Tibial nerve (tissue), 4 donors: ENCODE results near the gene TMEM214. TPM values are rescaled to one million over a fixed set of nuclear protein-coding genes. Genes with fewer than 3 reads are reported as not detected.

ENCODE experiments used
- DNase-seq, 2 donors: peaks; one replicate each; pipeline ENCODE4 v3.0.0-alpha.2; 2019; ENCODE audit warnings: low spot score in 2 of 2
- H3K27ac ChIP-seq, 4 donors: fragments of 200-600 bp; sonication (generic) in 3 of 4; one replicate each; pipeline ENCODE4 v1.5.1; 2017 to 2019; ENCODE audit warnings: mild to moderate bottlenecking in 1 of 4
- H3K27me3 ChIP-seq, 2 donors: fragments of 200-600 bp; sonication (generic) in 1 of 2; one replicate each; pipeline versions ENCODE4 v1.5.1 to v1.6.0; 2017 to 2019
- H3K36me3 ChIP-seq, 3 donors: fragments of 200-600 bp; sonication (generic); one replicate each; pipeline ENCODE4 v1.5.1; 2018 to 2019
- H3K4me1 ChIP-seq, 4 donors: fragments of 200-600 bp; sonication (generic) in 3 of 4; one replicate each; pipeline ENCODE4 v1.5.1; 2017 to 2019
- H3K4me3 ChIP-seq, 4 donors: fragments of 200-600 bp; sonication (generic) in 3 of 4; one replicate each; pipeline ENCODE4 v1.5.1; 2017 to 2019; ENCODE audit warnings: mild to moderate bottlenecking in 1 of 4, moderate library complexity in 1 of 4
- H3K9me3 ChIP-seq, 4 donors: fragments of 200-600 bp; sonication (generic) in 3 of 4; one replicate each; pipeline ENCODE4 v1.5.1; 2017 to 2019
- CTCF ChIP-seq, 5 experiments: fragments of 200-600 bp in 3 of 5; fragments of 450-650 bp in 2 of 5; sonication (generic) in 3 of 5; IDR thresholded peaks; one replicate each; pipeline ENCODE4 v1.5.1; 2016 to 2019; ENCODE audit warnings: antibody characterized with exemption in 5 of 5, mild to moderate bottlenecking in 3 of 5, moderate library complexity in 2 of 5
- EP300 ChIP-seq, 2 donors: sonication (generic); formaldehyde crosslinking; IDR thresholded peaks; one replicate each; pipeline ENCODE4 v1.6.1; 2017; ENCODE audit warnings: antibody characterized with exemption in 2 of 2, mild to moderate bottlenecking in 1 of 2
- POLR2A ChIP-seq, 2 donors: fragments of 450-650 bp; IDR thresholded peaks; one replicate each; pipeline ENCODE4 v1.6.1; 2017; ENCODE audit warnings: antibody characterized with exemption in 2 of 2, mild to moderate bottlenecking in 2 of 2, moderate library complexity in 2 of 2
- WGBS, 2 donors: methylation state at CpG; one replicate each; pipeline ENCODE4 v1.1.5; 2018; 5-methylcytosine and 5-hydroxymethylcytosine counted together
- total RNA-seq, 4 donors: library from RNA; depleted of rRNA; stranded (reverse); fragments of >200 nt; gene quantifications; one replicate each; pipeline ENCODE4 v1.1.0, GENCODE V29; 2016

The TMEM214 gene
- total RNA-seq, 4 donors from 2014 or later, result 45.7 to 71.4 (median 53.4) TPM

GRCh38 chr2:27049422-27050280 lies 16.9 kb downstream of the TMEM214 start:
- TF ChIP-seq POLR2A (IDR thresholded peaks at IDR 0.05) (no peak), EP300 (IDR thresholded peaks at IDR 0.05) (no peak)
- 13 to 27% methylated on average over 19 to 38 of the region's 52 CpGs for WGBS, 2 donors
- H3K36me3 ChIP-seq, result peaks cover 0 to 15% (median 0%) of the 10 kb centered on the region in 3 donors
- peak overlapping the region; percentile 83 to 98 (median 94) for H3K27ac ChIP-seq
- H3K4me3 ChIP-seq, result peak overlapping the region; percentile 82 to 99 (median 94)
- H3K9me3 ChIP-seq, result no peaks in the 10 kb centered on the region
- H3K27me3 ChIP-seq, result no peaks in the 10 kb centered on the region
- peaks cover 0 to 19% (median 11%) of the 10 kb centered on the region in 4 donors for H3K4me1 ChIP-seq
- peak in 1 of 2 donors; percentile 17 for DNase-seq

- peak; percentile 93 to 98 for DNase-seq
- WGBS, 2 donors, result 0 to 1% methylated on average over 19 to 40 of the region's 48 CpGs
- Histone ChIP-seq H3K27ac (peak overlapping the region; percentile 83 to 98 (median 94)), H3K4me3 (peak overlapping the region; percentile 82 to 99 (median 94)), H3K9me3 (no peaks in the 10 kb centered on the region), H3K4me1 (peaks cover 0 to 19% (median 11%) of the 10 kb centered on the region in 4 donors), H3K36me3 (peaks cover 0 to 23% (median 0%) of the 10 kb centered on the region in 3 donors), H3K27me3 (no peaks in the 10 kb centered on the region)
- TF ChIP-seq POLR2A (IDR thresholded peaks at IDR 0.05) (no peak), EP300 (IDR thresholded peaks at IDR 0.05) (peak; percentile 11 to 28), CTCF (IDR thresholded peaks at IDR 0.05) (peak; percentile 35 to 86 (median 52))
Measured at GRCh38 chr2:27050281-27050995, 17.7 kb downstream of the TMEM214 start.

GRCh38 chr2:27050996-27051901 lies 18.5 kb downstream of the TMEM214 start, which contains the start of gene AGBL5:
AGBL5 (plus strand) TSS chr2:27051668; CDS start chr2:27052959, 1,291 bp downstream.
- H3K27me3 ChIP-seq, result no peaks in the 10 kb centered on the region
- peak within 1 kb of the TSS; percentile 82 to 99 (median 94) for H3K4me3 ChIP-seq
- TF ChIP-seq POLR2A (IDR thresholded peaks at IDR 0.05), result peak; percentile 27 to 78
- peak in 1 of 5 experiments; percentile 13 for TF ChIP-seq CTCF (IDR thresholded peaks at IDR 0.05)
- peak; percentile 5 to 86 for TF ChIP-seq EP300 (IDR thresholded peaks at IDR 0.05)
- peaks cover 0 to 19% (median 11%) of the 10 kb centered on the region in 4 donors for H3K4me1 ChIP-seq
- no peaks in the 10 kb centered on the region for H3K9me3 ChIP-seq
- H3K27ac ChIP-seq, result peak within 1 kb of the TSS; percentile 83 to 98 (median 94)
- peaks cover 0 to 31% (median 0%) of the 10 kb centered on the region in 3 donors for H3K36me3 ChIP-seq
- WGBS, 2 donors, result 1% methylated on average over 42 to 54 of the region's 67 CpGs
- peak; percentile 94 to 98 for DNase-seq

GRCh38 chr2:27051902-27052645 lies 19.3 kb downstream of the TMEM214 start:
- TF ChIP-seq EP300 (IDR thresholded peaks at IDR 0.05), result no peak
- TF ChIP-seq POLR2A (IDR thresholded peaks at IDR 0.05), result no peak
- no peak for TF ChIP-seq CTCF (IDR thresholded peaks at IDR 0.05)
- no peak for DNase-seq

More at GRCh38 chr2:27051902-27052645, 19.3 kb downstream of the TMEM214 start:
- peaks cover 0 to 19% (median 11%) of the 10 kb centered on the region in 4 donors for H3K4me1 ChIP-seq
- H3K27me3 ChIP-seq, result no peaks in the 10 kb centered on the region
- peak overlapping the region; percentile 83 to 98 (median 94) for H3K27ac ChIP-seq
- H3K4me3 ChIP-seq, result peak overlapping the region; percentile 82 to 99 (median 94)
- peaks cover 0 to 39% (median 0%) of the 10 kb centered on the region in 3 donors for H3K36me3 ChIP-seq
- WGBS, 2 donors, result 4 to 5% methylated on average over 17 to 22 of the region's 24 CpGs
- H3K9me3 ChIP-seq, result no peaks in the 10 kb centered on the region
